Measurements from ENCODE around the gene SCUBE2.

- TF ChIP-seq MEIS1 (CRISPR knock-in tag; IDR thresholded peaks at IDR 0.05; ENCODE audit: borderline replicate concordance) (no peak), TCF7L2 (IDR thresholded peaks at IDR 0.05; ENCODE audit: borderline replicate concordance, low read depth, low read length) (no peak)
Observed at GRCh38 chr11:9077164-9077563, 14.2 kb downstream of the SCUBE2 start.
